Measurements from ENCODE around the gene IARS1. TPM values are rescaled to one million over a fixed set of nuclear protein-coding genes. Genes with fewer than 3 reads are reported as not detected.

IARS1 gene
- 100 to 1,000 TPM in 2 of 4 donors, 10 to 100 TPM in 2; 85.2 to 317 (median 110) TPM for total RNA-seq

DNA sequence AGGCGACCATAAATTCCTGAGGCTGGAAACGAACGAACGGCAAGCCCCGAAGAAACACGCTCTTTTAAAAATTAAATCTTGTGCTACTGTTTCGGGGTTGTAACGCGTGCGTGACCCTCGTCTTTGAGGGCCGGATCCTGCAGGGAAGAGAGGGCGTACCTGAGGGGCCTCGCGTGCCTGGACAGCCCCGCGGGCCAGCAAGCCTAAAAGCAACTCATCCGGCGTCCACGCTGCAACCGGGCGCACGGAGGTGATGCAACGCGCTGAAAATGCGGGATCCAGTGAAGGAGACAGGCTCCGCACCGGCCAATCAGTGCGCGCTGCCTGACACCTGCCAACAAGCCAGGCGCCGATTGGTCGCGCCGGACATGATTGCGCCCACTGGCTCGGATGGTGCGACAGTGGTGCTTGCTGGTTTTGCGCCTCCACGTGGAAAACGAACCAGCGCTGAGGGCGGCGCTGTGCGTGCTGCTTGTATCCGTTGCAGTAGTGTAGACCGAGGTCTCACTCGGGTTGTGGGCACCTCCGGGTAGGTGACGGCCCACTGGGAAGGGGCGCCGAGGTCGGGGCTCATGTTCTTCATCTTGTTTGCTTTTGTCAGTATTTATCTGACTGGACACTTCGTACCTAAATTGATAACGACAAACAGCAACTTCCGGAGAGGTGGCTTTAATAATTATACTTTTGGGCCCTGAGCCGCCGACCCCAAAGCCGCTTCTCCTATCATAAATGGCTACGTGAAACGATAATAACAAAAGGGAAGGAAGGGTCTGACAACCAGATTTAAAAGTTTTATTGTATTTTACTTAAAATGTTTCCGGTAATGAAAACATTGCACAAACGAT is at the start of gene IARS1:
Gene IARS1, minus strand, starts transcription at position 246 of the 845 bp plus-strand sequence. CDS start 4,278 bp downstream, outside the sequence.
- TF ChIP-seq POLR2A (IDR thresholded peaks at IDR 0.05), result peak in 1 of 2 donors; percentile 73
- TF ChIP-seq, protein P1, sequence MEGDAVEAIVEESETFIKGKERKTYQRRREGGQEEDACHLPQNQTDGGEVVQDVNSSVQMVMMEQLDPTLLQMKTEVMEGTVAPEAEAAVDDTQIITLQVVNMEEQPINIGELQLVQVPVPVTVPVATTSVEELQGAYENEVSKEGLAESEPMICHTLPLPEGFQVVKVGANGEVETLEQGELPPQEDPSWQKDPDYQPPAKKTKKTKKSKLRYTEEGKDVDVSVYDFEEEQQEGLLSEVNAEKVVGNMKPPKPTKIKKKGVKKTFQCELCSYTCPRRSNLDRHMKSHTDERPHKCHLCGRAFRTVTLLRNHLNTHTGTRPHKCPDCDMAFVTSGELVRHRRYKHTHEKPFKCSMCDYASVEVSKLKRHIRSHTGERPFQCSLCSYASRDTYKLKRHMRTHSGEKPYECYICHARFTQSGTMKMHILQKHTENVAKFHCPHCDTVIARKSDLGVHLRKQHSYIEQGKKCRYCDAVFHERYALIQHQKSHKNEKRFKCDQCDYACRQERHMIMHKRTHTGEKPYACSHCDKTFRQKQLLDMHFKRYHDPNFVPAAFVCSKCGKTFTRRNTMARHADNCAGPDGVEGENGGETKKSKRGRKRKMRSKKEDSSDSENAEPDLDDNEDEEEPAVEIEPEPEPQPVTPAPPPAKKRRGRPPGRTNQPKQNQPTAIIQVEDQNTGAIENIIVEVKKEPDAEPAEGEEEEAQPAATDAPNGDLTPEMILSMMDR (IDR thresholded peaks at IDR 0.05), result peak in 1 of 6 experiments; percentile 20

DNA sequence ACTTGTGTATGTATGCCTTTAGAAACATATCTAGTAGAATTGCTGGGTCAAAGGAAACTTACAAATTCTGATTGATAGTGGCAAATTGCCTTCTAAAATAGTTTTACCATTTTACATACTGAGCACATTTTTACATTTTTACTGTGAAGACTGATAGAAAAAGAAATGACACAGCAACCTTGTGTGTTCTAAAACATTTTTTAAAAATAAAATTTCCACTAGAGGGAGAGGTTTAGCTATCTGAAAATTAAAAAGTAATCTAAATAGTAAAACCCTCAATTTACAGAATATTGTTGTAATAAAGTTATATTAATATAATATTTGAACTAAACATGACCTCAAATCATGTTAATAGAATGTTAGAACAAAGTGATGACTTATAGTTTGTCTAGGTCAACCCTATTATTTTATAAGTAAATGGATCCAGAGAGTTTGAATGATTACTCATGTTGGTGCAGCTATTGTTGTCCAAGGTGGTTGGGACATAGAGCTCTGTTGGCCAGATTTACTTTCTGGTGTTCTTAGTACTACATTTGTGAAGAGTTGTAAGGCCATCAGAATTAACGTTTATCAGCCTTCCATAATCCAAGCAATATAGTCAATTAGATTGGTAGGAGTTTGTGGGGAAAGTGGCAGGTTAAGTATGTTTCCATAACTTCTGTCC is 49.5 kb upstream of the IARS1 start:
- H3K27me3 ChIP-seq, result no peaks in the 10 kb centered on the region
- no peaks in the 10 kb centered on the region for H3K4me1 ChIP-seq
- TF ChIP-seq, protein P1 (IDR thresholded peaks at IDR 0.05), result no peak
- no peak for TF ChIP-seq POLR2A (IDR thresholded peaks at IDR 0.05)
- 82 to 84% methylated on average over 1 of the region's 1 CpG for WGBS, 2 donors
- H3K27ac ChIP-seq, result no peak overlapping the region
- no peaks in the 10 kb centered on the region for H3K36me3 ChIP-seq
- no peak for DNase-seq
- H3K9me3 ChIP-seq, result no peaks in the 10 kb centered on the region
- intact Hi-C loops (cut with DNase I), result no loop called here
- no peak overlapping the region for H3K4me3 ChIP-seq (replicated peaks in 1 of 3)

More for the DNA sequence above, at the start of gene IARS1:
- Histone ChIP-seq H3K27ac (peak within 1 kb of the TSS in 2 of 3 donors; percentile 33 to 46), H3K36me3 (peaks cover 12 to 18% of the 10 kb centered on the region in 2 donors), H3K27me3 (no peaks in the 10 kb centered on the region), H3K9me3 (no peaks in the 10 kb centered on the region), H3K4me3 (replicated peaks in 1 of 3) (peak within 1 kb of the TSS; percentile 32 to 60 (median 48)), H3K4me1 (peaks cover 13 to 16% of the 10 kb centered on the region in 2 donors)
- 1% methylated on average over 28 to 61 of the region's 63 CpGs for WGBS, 2 donors
- DNase-seq, result peak; percentile 97 to 98
- intact Hi-C loops (cut with DNase I), result no loop called here

DNA sequence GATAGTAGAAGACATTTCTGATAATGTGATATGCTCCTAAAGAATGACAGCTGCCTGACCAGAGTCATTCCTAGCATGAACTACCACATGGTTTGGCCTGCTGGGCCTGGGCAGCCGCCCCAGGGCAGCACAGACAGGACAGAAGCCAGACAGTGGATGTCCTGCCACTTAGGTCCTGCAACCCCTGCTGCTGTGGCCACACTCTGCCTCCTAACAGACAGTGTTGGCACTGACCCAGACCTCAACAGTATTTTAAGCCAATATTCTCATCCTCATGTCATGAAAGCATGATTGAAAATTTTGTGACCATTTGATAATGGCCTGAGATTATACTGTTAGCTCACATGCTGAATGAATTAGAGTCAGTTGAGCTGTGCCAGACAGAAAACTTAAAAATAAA is 48.1 kb upstream of the IARS1 start:
- H3K9me3 ChIP-seq, result no peaks in the 10 kb centered on the region
- no peak for DNase-seq
- H3K4me1 ChIP-seq, result no peaks in the 10 kb centered on the region
- intact Hi-C loops (cut with DNase I), result no loop called here
- H3K27me3 ChIP-seq, result no peaks in the 10 kb centered on the region
- WGBS, 2 donors, result 100% methylated on average over 1 of the region's 1 CpG
- no peaks in the 10 kb centered on the region for H3K36me3 ChIP-seq
- no peak overlapping the region for H3K27ac ChIP-seq
- TF ChIP-seq, protein P1 (IDR thresholded peaks at IDR 0.05), result no peak
- TF ChIP-seq POLR2A (IDR thresholded peaks at IDR 0.05), result no peak
- H3K4me3 ChIP-seq (replicated peaks in 1 of 3), result no peak overlapping the region

DNA sequence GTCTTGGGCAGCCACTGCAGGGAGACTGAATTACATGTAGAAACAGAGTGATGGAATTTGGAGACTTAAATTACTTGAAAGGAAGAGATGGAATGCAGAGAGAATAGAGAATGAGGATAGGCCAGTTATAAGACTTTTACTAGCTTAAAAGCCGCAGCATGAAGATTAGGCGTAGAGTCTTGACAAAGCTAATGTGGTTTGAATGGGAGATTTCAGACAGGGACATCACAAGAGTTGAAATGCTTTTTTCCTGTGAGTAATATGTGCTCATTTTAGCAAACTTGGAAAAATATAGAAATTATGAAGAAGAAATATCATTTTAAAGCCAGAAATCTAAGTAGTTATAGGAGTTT is 39.8 kb upstream of the IARS1 start:
- no peak overlapping the region for H3K4me3 ChIP-seq (replicated peaks in 1 of 3)
- no peaks in the 10 kb centered on the region for H3K27me3 ChIP-seq
- H3K9me3 ChIP-seq, result no peaks in the 10 kb centered on the region
- H3K36me3 ChIP-seq, result no peaks in the 10 kb centered on the region
- no peak for TF ChIP-seq POLR2A (IDR thresholded peaks at IDR 0.05)
- TF ChIP-seq, protein P1 (IDR thresholded peaks at IDR 0.05), result no peak
- no peak for DNase-seq
- 90 to 93% methylated on average over 2 of the region's 2 CpGs for WGBS, 2 donors
- H3K27ac ChIP-seq, result no peak overlapping the region
- H3K4me1 ChIP-seq, result no peaks in the 10 kb centered on the region
- intact Hi-C loops (cut with DNase I), result loop anchor here (10.0 kb wide), 1 partner anchor 302 kb away; no protein-coding TSS in a partner anchor

Data from thyroid gland (tissue), 4 donors.